SK-N-SH (cell line): ENCODE measurements around the gene NAA10. TPM values are rescaled to one million over a fixed set of nuclear protein-coding genes. Genes with fewer than 3 reads are reported as not detected.

Experiments used
- CTCF ChIA-PET: fragments of 300-600, 350-600 bp; formaldehyde crosslinking; extraction: SDS; loops from one replicate; lab custom pipeline; 2021; lab: Yijun Ruan, JAX
- POLR2A ChIA-PET: fragments of 350-600 bp; sonication (Branson Sonifier 250); formaldehyde crosslinking; extraction: SDS; loops from one replicate; lab custom pipeline; 2020; ENCODE audit warnings: antibody characterized with exemption, inconsistent platforms; lab: Yijun Ruan, JAX
- DNase-seq: peaks from one replicate; pipeline ENCODE4 v3.0.0; 2012
- H2AFZ ChIP-seq: fragments of 200-600 bp; sonication (generic); 2 replicates; pipeline ENCODE4 v1.8.1; 2016; ENCODE audit warnings: antibody characterized with exemption, mild to moderate bottlenecking, low read depth
- H3F3A ChIP-seq: fragments of 200-600 bp; sonication (generic); replicated peaks from 2 replicates; pipeline ENCODE3; 2016; ENCODE audit warnings: antibody characterized with exemption, mild to moderate bottlenecking; ENCODE audit not compliant: insufficient read depth
- H3K27ac ChIP-seq, 2 experiments: fragments of 200-500 bp in 1 of 2; fragments of 200-600 bp in 1 of 2; sonication (Bioruptor generic) in 1 of 2; sonication (generic), shearing (Covaris generic) in 1 of 2; 2 replicates each; pipeline versions ENCODE4 v1.5.1 to v1.6.1; 2014 to 2016; ENCODE audit warnings: low read depth in 2 of 2, inconsistent platforms in 1 of 2, low read length in 1 of 2, mild to moderate bottlenecking in 1 of 2, mixed read lengths in 1 of 2
- H3K27me3 ChIP-seq: fragments of 200-600 bp; sonication (generic), shearing (Covaris generic); 2 replicates; pipeline ENCODE4 v1.6.1; 2016; ENCODE audit warnings: mixed run types; ENCODE audit not compliant: insufficient read depth
- H3K36me3 ChIP-seq, 2 experiments: fragments of 200-500 bp in 1 of 2; fragments of 200-600 bp in 1 of 2; sonication (Bioruptor generic) in 1 of 2; sonication (generic) in 1 of 2; replicated peaks in 1 of 2; 2 replicates each; pipeline versions ENCODE3 to v1.5.1; 2014 to 2016; ENCODE audit warnings: low read length in 1 of 2, mild to moderate bottlenecking in 1 of 2; ENCODE audit not compliant: insufficient read depth in 2 of 2, control insufficient read depth in 1 of 2
- H3K4me1 ChIP-seq, 2 experiments: fragments of 200-500 bp in 1 of 2; fragments of 200-600 bp in 1 of 2; sonication (Bioruptor generic) in 1 of 2; sonication (generic), shearing (Covaris generic) in 1 of 2; 2 replicates each; pipeline versions ENCODE4 v1.5.1 to v1.6.1; 2014 to 2016; ENCODE audit warnings: low read depth in 1 of 2, low read length in 1 of 2, mixed run types in 1 of 2; ENCODE audit not compliant: insufficient read depth in 2 of 2, control insufficient read depth in 1 of 2
- H3K4me2 ChIP-seq: fragments of 200-600 bp; sonication (generic), shearing (Covaris generic); 2 replicates; pipeline ENCODE4 v1.6.1; 2017; ENCODE audit warnings: mixed run types
- H3K4me3 ChIP-seq, 2 experiments: fragments of 200-500 bp in 1 of 2; fragments of 200-600 bp in 1 of 2; sonication (Bioruptor generic) in 1 of 2; sonication (generic), shearing (Covaris generic) in 1 of 2; 2 replicates each; pipeline versions ENCODE4 v1.5.1 to v1.8.1; 2014 to 2016; ENCODE audit warnings: low read depth in 2 of 2, inconsistent platforms in 1 of 2, low read length in 1 of 2, mild to moderate bottlenecking in 1 of 2, mixed read lengths in 1 of 2, moderate library complexity in 1 of 2
- H3K79me2 ChIP-seq: fragments of 200-600 bp; sonication (generic); 2 replicates; pipeline ENCODE4 v1.8.1; 2017; ENCODE audit warnings: mild to moderate bottlenecking; ENCODE audit not compliant: insufficient read depth
- H3K9ac ChIP-seq: fragments of 200-600 bp; sonication (generic); 2 replicates; pipeline ENCODE4 v1.6.1; 2017; ENCODE audit warnings: mixed run types
- H3K9me2 ChIP-seq: fragments of 200-600 bp; sonication (generic); 2 replicates; pipeline ENCODE4 v1.6.1; 2017; ENCODE audit warnings: mixed run types
- H3K9me3 ChIP-seq: fragments of 200-600 bp; sonication (generic); 2 replicates; pipeline ENCODE4 v1.6.1; 2017; ENCODE audit warnings: mixed run types, mild to moderate bottlenecking, moderate library complexity
- H4K20me1 ChIP-seq: fragments of 200-600 bp; sonication (generic); 2 replicates; pipeline ENCODE4 v1.6.1; 2017; ENCODE audit warnings: mild to moderate bottlenecking, mixed run types; ENCODE audit not compliant: insufficient read depth
- CHD2 ChIP-seq: fragments of 150-350 bp; IDR thresholded peaks from 2 replicates; pipeline ENCODE4 v1.6.1; 2018; ENCODE audit warnings: low read length; ENCODE audit not compliant: partially characterized antibody
- ELF1 ChIP-seq: IDR thresholded peaks from 2 replicates; pipeline ENCODE4 v1.4.0; 2012
- FOSL2 ChIP-seq: IDR thresholded peaks from 2 replicates; pipeline ENCODE4 v1.4.0; 2012; ENCODE audit warnings: low read depth, mild to moderate bottlenecking, moderate library complexity, borderline replicate concordance
- FOXM1 ChIP-seq: IDR thresholded peaks from 2 replicates; pipeline ENCODE4 v1.4.0; 2012; ENCODE audit warnings: low read depth, mild to moderate bottlenecking
- GATA2 ChIP-seq: sonication (generic); formaldehyde crosslinking; IDR thresholded peaks from 2 replicates; pipeline ENCODE4 v1.5.0; 2020; ENCODE audit warnings: mild to moderate bottlenecking, missing genetic modification reagents
- JUND ChIP-seq: IDR thresholded peaks from 2 replicates; pipeline ENCODE4 v1.4.0; 2012
- MEF2A ChIP-seq: IDR thresholded peaks from 2 replicates; pipeline ENCODE4 v1.4.0; 2012; ENCODE audit warnings: low read depth, borderline replicate concordance
- NFIC ChIP-seq: IDR thresholded peaks from 2 replicates; pipeline ENCODE4 v1.4.0; 2012; ENCODE audit warnings: borderline replicate concordance
- NRF1 ChIP-seq: IDR thresholded peaks from 2 replicates; pipeline ENCODE4 v1.6.1; 2012; ENCODE audit warnings: low read depth, mild to moderate bottlenecking, low read length
- RCOR1 ChIP-seq: fragments of 150-350 bp; IDR thresholded peaks from 2 replicates; pipeline ENCODE4 v1.6.1; 2017; ENCODE audit warnings: antibody characterized with exemption, low read length
- RXRA ChIP-seq: IDR thresholded peaks from 2 replicates; pipeline ENCODE4 v1.4.0; 2012; ENCODE audit warnings: low read depth, mild to moderate bottlenecking, borderline replicate concordance
- SMC3 ChIP-seq: IDR thresholded peaks from 2 replicates; pipeline ENCODE4 v1.6.1; 2012; ENCODE audit warnings: low read depth, low read length, improper control_type of control experiment
- TCF12 ChIP-seq: IDR thresholded peaks from 2 replicates; pipeline ENCODE4 v1.4.0; 2012
- TEAD4 ChIP-seq: IDR thresholded peaks from 2 replicates; pipeline ENCODE4 v1.4.0; 2012; ENCODE audit warnings: mild to moderate bottlenecking, borderline replicate concordance; ENCODE audit not compliant: insufficient read depth
- WGBS: methylation state at CpG from one replicate; pipeline ENCODE4 v1.1.6; 2017; ENCODE audit warnings: low lambda C conversion rate; 5-methylcytosine and 5-hydroxymethylcytosine counted together
- polyA plus RNA-seq, 3 experiments: library from polyadenylated mRNA; depleted of rRNA; stranded (reverse); fragments of >200 nt; gene quantifications; 2 replicates each; pipeline ENCODE4 v1.2.3, GENCODE V29; 2012
- TF ChIP-seq, protein P1 (sequence below): fragments of 200-600 bp; sonication (generic); IDR thresholded peaks from 2 replicates; pipeline ENCODE4 v1.6.1; 2017; ENCODE audit warnings: antibody characterized with exemption, mild to moderate bottlenecking, moderate library complexity
- TF ChIP-seq, protein P2 (sequence below): IDR thresholded peaks from 2 replicates; pipeline ENCODE4 v1.4.0; 2012; ENCODE audit warnings: low read depth

Gene NAA10
- polyA plus RNA-seq, 1 of the 3 experiments (the other 2 are of a cell fraction) = 229 TPM

DNA sequence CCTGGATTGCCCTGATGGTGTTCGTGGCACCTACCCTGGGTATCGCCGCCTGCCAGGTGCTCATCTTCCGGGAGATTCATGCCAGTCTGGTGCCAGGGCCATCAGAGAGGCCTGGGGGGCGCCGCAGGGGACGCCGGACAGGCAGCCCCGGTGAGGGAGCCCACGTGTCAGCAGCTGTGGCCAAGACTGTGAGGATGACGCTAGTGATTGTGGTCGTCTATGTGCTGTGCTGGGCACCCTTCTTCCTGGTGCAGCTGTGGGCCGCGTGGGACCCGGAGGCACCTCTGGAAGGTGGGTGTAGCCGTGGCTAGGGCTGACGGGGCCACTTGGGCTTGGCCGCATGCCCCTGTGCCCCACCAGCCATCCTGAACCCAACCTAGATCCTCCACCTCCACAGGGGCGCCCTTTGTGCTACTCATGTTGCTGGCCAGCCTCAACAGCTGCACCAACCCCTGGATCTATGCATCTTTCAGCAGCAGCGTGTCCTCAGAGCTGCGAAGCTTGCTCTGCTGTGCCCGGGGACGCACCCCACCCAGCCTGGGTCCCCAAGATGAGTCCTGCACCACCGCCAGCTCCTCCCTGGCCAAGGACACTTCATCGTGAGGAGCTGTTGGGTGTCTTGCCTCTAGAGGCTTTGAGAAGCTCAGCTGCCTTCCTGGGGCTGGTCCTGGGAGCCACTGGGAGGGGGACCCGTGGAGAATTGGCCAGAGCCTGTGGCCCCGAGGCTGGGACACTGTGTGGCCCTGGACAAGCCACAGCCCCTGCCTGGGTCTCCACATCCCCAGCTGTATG, 28.5 kb downstream of the NAA10 start:
- WGBS = 44% methylated on average over 17 of the region's 27 CpGs
- Histone ChIP-seq H2AFZ (no peak overlapping the region), H3K4me3 (no peak overlapping the region), H3K4me2 (no peak overlapping the region), H3K79me2 (no peaks in the 10 kb centered on the region), H3K9me2 (no peaks in the 10 kb centered on the region), H3K27me3 (peaks cover 48% of the 10 kb centered on the region), H4K20me1 (no peaks in the 10 kb centered on the region), H3K9me3 (no peaks in the 10 kb centered on the region), H3K9ac (no peak overlapping the region), H3K4me1 (peaks cover 0 to 32% of the 10 kb centered on the region in 2 experiments; a peak in 1 of 4 replicates), H3F3A (no peaks in the 10 kb centered on the region), H3K27ac (no peak overlapping the region), H3K36me3 (no peaks in the 10 kb centered on the region)
- ChIA-PET CTCF (interaction anchor here (0.8 to 9.3 kb wide), 6 partner anchors 11 to 238 kb away, joined by 3 to 130 read pairs (median 3); partner anchors contain the start of gene ARHGAP4), POLR2A (interaction anchor here (1.8 kb wide), 1 partner anchor 32 kb away, joined by 5 read pairs; no protein-coding TSS in a partner anchor)
- no peak for DNase-seq
- TF ChIP-seq CHD2 (no peak), TCF12 (no peak), MEF2A (no peak), RXRA (no peak), NRF1 (no peak), NFIC (no peak), SMC3 (no peak), GATA2 (CRISPR knock-in tag) (no peak), JUND (no peak), TEAD4 (no peak)
- TF ChIP-seq, protein P1, sequence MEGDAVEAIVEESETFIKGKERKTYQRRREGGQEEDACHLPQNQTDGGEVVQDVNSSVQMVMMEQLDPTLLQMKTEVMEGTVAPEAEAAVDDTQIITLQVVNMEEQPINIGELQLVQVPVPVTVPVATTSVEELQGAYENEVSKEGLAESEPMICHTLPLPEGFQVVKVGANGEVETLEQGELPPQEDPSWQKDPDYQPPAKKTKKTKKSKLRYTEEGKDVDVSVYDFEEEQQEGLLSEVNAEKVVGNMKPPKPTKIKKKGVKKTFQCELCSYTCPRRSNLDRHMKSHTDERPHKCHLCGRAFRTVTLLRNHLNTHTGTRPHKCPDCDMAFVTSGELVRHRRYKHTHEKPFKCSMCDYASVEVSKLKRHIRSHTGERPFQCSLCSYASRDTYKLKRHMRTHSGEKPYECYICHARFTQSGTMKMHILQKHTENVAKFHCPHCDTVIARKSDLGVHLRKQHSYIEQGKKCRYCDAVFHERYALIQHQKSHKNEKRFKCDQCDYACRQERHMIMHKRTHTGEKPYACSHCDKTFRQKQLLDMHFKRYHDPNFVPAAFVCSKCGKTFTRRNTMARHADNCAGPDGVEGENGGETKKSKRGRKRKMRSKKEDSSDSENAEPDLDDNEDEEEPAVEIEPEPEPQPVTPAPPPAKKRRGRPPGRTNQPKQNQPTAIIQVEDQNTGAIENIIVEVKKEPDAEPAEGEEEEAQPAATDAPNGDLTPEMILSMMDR = no peak
- TF ChIP-seq, protein P2, sequence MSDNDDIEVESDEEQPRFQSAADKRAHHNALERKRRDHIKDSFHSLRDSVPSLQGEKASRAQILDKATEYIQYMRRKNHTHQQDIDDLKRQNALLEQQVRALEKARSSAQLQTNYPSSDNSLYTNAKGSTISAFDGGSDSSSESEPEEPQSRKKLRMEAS = no peak

DNA sequence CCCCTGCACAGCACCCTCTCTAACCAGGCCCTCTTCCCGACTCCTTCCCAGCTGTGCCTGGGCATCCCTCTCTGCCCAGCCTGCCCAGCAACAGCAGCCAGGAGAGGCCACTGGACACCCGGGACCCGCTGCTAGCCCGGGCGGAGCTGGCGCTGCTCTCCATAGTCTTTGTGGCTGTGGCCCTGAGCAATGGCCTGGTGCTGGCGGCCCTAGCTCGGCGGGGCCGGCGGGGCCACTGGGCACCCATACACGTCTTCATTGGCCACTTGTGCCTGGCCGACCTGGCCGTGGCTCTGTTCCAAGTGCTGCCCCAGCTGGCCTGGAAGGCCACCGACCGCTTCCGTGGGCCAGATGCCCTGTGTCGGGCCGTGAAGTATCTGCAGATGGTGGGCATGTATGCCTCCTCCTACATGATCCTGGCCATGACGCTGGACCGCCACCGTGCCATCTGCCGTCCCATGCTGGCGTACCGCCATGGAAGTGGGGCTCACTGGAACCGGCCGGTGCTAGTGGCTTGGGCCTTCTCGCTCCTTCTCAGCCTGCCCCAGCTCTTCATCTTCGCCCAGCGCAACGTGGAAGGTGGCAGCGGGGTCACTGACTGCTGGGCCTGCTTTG, 29.2 kb downstream of the NAA10 start:
- DNase-seq = peak; percentile 29
- POLR2A ChIA-PET = no interaction called here
- Histone ChIP-seq H3K4me1 (peaks cover 0 to 33% of the 10 kb centered on the region in 2 experiments; a peak in 1 of 4 replicates), H4K20me1 (no peaks in the 10 kb centered on the region), H3K4me2 (no peak overlapping the region), H3K36me3 (no peaks in the 10 kb centered on the region), H3F3A (no peaks in the 10 kb centered on the region), H3K9me2 (no peaks in the 10 kb centered on the region), H2AFZ (no peak overlapping the region), H3K4me3 (no peak overlapping the region), H3K27me3 (peaks cover 45% of the 10 kb centered on the region), H3K27ac (no peak overlapping the region), H3K9me3 (no peaks in the 10 kb centered on the region), H3K9ac (no peak overlapping the region), H3K79me2 (no peaks in the 10 kb centered on the region)
- WGBS = 56% methylated on average over 13 of the region's 32 CpGs
- TF ChIP-seq ELF1 (no peak), RCOR1 (no peak), FOXM1 (no peak), FOSL2 (no peak)
- CTCF ChIA-PET = interaction anchor here (1.4 to 9.3 kb wide), 2 partner anchors 18 to 41 kb away, joined by 3 to 130 read pairs; partner anchors contain the start of gene ARHGAP4
